Gastrocnemius medialis (tissue), 4 donors: ENCODE measurements around the gene CDC42BPA.

Experiments used
- POLR2A ChIP-seq, 2 donors: fragments of 450-650 bp; IDR thresholded peaks; one replicate each; pipeline ENCODE4 v1.6.1; 2017; ENCODE audit warnings: antibody characterized with exemption in 2 of 2, mild to moderate bottlenecking in 2 of 2, moderate library complexity in 2 of 2
- TF ChIP-seq, protein P1 (sequence below), 5 experiments: fragments of 450-650 bp in 3 of 5; fragments of 200-600 bp in 2 of 5; sonication (generic) in 2 of 5; IDR thresholded peaks in 4 of 5; conservative IDR thresholded peaks in 1 of 5; 1 replicate in 4 of 5; 2 replicates in 1 of 5; pipeline ENCODE4 v1.5.1; 2016 to 2019; ENCODE audit warnings: antibody characterized with exemption in 5 of 5, mild to moderate bottlenecking in 3 of 5, moderate library complexity in 3 of 5

DNA sequence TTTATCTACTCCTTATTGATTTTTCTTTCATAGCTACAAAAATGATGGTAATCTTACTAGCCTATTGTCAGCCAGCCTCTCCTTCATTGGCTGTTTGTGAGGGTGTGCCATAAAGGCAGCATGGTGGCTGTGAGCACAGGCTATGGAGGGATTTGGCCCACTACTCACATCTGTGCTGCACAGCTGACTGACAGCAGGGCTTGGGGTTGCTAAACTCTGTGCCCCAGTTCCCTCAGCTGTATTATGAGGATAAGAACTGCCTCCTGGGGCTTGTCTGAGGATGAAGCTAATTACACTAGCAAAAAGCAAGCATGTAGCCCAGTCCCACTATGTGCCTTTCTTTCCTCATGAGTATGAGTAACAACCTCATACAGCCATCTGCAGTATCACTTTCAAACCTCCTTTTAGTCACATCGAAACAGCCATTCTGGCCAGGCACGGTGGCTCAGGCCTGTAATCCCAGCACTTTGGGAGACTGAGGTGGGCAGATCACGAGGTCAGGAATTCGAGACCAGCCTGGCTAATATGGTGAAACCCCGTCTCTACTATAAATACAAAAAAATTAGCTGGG, 312.0 kb downstream of the CDC42BPA start:
- TF ChIP-seq, protein P1, sequence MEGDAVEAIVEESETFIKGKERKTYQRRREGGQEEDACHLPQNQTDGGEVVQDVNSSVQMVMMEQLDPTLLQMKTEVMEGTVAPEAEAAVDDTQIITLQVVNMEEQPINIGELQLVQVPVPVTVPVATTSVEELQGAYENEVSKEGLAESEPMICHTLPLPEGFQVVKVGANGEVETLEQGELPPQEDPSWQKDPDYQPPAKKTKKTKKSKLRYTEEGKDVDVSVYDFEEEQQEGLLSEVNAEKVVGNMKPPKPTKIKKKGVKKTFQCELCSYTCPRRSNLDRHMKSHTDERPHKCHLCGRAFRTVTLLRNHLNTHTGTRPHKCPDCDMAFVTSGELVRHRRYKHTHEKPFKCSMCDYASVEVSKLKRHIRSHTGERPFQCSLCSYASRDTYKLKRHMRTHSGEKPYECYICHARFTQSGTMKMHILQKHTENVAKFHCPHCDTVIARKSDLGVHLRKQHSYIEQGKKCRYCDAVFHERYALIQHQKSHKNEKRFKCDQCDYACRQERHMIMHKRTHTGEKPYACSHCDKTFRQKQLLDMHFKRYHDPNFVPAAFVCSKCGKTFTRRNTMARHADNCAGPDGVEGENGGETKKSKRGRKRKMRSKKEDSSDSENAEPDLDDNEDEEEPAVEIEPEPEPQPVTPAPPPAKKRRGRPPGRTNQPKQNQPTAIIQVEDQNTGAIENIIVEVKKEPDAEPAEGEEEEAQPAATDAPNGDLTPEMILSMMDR (IDR thresholded peaks at IDR 0.05 in 4 of 5, conservative IDR thresholded peaks at IDR 0.05 in 1 of 5) = no peak
- TF ChIP-seq POLR2A (IDR thresholded peaks at IDR 0.05) = no peak
